GM10847 (cell line): ENCODE measurements around the gene SEMA3C.

Experiments
- POLR2A ChIP-seq: IDR thresholded peaks from 2 replicates; pipeline ENCODE4 v1.6.1; 2011; ENCODE audit not compliant: insufficient read length; ENCODE audit errors: extremely low read depth

SEMA3C gene

GRCh38 chr7:80771523-80771922, 147.3 kb downstream of the SEMA3C start:
- no peak for TF ChIP-seq POLR2A

GRCh38 chr7:80770675-80771081, 148.2 kb downstream of the SEMA3C start:
- no peak for TF ChIP-seq POLR2A

- TF ChIP-seq POLR2A = no peak
These were observed 148.8 kb downstream of the SEMA3C start for GRCh38 chr7:80770061-80770460.

- TF ChIP-seq POLR2A = no peak
These were observed 150.1 kb downstream of the SEMA3C start for GRCh38 chr7:80768756-80769155.

- no peak for TF ChIP-seq POLR2A
These were observed 151.2 kb downstream of the SEMA3C start for GRCh38 chr7:80767654-80768053.

GRCh38 chr7:80766724-80767123, 152.1 kb downstream of the SEMA3C start:
- TF ChIP-seq POLR2A = no peak

- TF ChIP-seq POLR2A = no peak
These were observed 154.7 kb downstream of the SEMA3C start for GRCh38 chr7:80764132-80764531.

- no peak for TF ChIP-seq POLR2A
These were observed 155.1 kb downstream of the SEMA3C start for GRCh38 chr7:80763704-80764103.

- TF ChIP-seq POLR2A = no peak
These were observed 155.6 kb downstream of the SEMA3C start for GRCh38 chr7:80763289-80763688.

- no peak for TF ChIP-seq POLR2A
These were observed 158.6 kb downstream of the SEMA3C start for GRCh38 chr7:80760292-80760691.

GRCh38 chr7:80752954-80753690, 165.7 kb downstream of the SEMA3C start:
- no peak for TF ChIP-seq POLR2A

GRCh38 chr7:80749270-80749669, 169.6 kb downstream of the SEMA3C start:
- no peak for TF ChIP-seq POLR2A

- TF ChIP-seq POLR2A = no peak
These were observed 170.3 kb downstream of the SEMA3C start for GRCh38 chr7:80748363-80749042.

GRCh38 chr7:80740778-80741545, 177.9 kb downstream of the SEMA3C start:
- TF ChIP-seq POLR2A = no peak

- TF ChIP-seq POLR2A = no peak
These were observed 182.3 kb downstream of the SEMA3C start for GRCh38 chr7:80736371-80737125.
